D721Med (cell line): ENCODE data around the gene ZFHX3.
"Not testable (repeated sequence)": the region's sequence is repeated elsewhere in the genome, so short reads cannot be mapped to it uniquely, and the experiment has no call there.

Source experiments
- DNase-seq: peaks from one replicate; pipeline ENCODE4 v3.0.0; 2011; ENCODE audit warnings: low spot score; ENCODE audit not compliant: insufficient read length
- FAIRE-seq: peaks from 2 replicates; lab custom pipeline; 2011; peaks lifted over from hg19 to GRCh38; lab: Jason Lieb, UNC
- TF ChIP-seq, protein P1 (sequence below): IDR thresholded peaks from 2 replicates; pipeline ENCODE4 v1.5.1; 2012; ENCODE audit warnings: mild to moderate bottlenecking, control low read depth; ENCODE audit not compliant: insufficient read depth; ENCODE audit errors: missing control alignments

The ZFHX3 gene

DNA sequence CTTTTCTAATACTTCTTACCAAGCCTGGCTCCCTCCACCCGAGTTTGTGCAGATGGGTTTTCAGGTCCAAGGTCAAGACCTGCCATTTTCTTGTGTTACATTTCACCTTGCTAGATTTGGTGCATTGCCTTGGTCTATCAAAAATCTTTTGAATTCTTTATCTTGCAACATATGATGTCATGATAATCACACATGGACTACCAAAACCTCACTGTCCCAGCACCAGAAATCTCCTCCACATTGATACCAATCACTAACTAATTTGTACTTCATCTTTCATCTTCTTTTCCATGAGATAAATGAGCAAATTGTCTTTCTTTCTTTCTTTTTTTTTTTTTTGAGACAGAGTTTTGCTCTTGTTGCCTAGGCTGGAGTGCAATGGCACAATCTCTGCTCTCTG, 33.0 kb upstream of the ZFHX3 start:
- no peak for DNase-seq
- TF ChIP-seq, protein P1, sequence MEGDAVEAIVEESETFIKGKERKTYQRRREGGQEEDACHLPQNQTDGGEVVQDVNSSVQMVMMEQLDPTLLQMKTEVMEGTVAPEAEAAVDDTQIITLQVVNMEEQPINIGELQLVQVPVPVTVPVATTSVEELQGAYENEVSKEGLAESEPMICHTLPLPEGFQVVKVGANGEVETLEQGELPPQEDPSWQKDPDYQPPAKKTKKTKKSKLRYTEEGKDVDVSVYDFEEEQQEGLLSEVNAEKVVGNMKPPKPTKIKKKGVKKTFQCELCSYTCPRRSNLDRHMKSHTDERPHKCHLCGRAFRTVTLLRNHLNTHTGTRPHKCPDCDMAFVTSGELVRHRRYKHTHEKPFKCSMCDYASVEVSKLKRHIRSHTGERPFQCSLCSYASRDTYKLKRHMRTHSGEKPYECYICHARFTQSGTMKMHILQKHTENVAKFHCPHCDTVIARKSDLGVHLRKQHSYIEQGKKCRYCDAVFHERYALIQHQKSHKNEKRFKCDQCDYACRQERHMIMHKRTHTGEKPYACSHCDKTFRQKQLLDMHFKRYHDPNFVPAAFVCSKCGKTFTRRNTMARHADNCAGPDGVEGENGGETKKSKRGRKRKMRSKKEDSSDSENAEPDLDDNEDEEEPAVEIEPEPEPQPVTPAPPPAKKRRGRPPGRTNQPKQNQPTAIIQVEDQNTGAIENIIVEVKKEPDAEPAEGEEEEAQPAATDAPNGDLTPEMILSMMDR, result no peak
- FAIRE-seq, result no peak

DNA sequence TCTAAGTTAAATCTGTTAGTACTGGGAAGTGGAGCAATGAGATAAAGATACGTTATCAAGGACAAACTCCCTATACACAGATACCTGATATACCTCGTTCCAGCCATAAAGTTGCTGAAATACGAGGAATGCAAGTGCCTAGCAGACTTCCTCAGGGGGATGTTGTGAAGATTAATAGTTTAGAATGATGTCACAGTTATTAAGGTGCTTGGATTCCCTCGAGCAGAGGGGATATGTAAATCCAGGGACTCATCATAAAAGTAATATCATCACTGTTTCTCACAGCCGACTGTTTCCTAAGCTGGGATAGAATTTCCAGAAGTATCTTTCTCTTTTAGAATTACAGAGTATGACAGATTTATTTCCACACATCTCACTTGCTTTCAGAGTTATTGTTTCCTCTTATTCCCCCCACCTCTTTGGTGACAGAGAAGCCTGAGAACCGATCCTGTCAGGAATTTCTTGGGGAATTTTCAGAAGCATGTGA, 28.4 kb upstream of the ZFHX3 start:
- TF ChIP-seq, protein P1, result no peak
- FAIRE-seq, result no peak

DNA sequence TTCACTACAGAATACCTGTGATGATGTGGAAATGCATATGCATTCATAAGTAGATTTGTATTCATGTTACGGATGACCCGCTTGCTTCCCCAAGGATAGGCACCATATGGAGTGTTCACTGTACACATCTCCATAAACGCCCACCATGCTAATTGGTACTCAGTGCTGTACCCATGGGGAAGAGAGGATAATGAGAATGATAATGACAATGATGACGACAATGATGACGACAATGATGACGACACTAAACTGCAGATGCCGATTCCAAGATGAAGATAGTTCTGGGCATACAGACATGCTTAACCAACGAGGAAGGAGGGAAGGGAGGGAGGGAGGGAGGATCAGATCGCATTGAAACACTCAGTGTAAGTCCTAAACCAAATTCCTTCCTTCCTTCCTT, 26.5 kb upstream of the ZFHX3 start:
- DNase-seq (no peak), FAIRE-seq (no peak)
- TF ChIP-seq, protein P1, result no peak

More for the DNA sequence above, 28.4 kb upstream of the ZFHX3 start:
- DNase-seq, result no peak

DNA sequence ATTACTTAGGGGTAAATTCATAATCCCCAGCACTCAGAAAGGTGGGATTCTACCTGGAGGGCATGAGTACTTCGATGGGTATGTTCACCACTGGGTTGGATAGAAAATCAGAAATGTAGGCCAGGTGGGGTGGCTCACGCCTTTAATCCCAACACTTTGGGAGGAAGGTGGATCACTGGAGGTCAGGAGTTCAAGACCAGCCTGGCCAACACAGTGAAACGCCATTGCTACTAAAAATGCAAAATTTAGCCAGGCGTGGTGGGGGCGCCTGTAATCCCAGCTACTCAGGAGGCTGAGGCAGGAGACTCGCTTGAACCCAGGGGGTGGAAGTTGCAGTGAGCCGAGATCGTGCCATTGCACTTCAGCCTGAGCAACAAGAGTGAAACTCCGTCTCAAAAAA, 24.1 kb upstream of the ZFHX3 start:
- DNase-seq, FAIRE-seq: not testable (repeated sequence)

DNA sequence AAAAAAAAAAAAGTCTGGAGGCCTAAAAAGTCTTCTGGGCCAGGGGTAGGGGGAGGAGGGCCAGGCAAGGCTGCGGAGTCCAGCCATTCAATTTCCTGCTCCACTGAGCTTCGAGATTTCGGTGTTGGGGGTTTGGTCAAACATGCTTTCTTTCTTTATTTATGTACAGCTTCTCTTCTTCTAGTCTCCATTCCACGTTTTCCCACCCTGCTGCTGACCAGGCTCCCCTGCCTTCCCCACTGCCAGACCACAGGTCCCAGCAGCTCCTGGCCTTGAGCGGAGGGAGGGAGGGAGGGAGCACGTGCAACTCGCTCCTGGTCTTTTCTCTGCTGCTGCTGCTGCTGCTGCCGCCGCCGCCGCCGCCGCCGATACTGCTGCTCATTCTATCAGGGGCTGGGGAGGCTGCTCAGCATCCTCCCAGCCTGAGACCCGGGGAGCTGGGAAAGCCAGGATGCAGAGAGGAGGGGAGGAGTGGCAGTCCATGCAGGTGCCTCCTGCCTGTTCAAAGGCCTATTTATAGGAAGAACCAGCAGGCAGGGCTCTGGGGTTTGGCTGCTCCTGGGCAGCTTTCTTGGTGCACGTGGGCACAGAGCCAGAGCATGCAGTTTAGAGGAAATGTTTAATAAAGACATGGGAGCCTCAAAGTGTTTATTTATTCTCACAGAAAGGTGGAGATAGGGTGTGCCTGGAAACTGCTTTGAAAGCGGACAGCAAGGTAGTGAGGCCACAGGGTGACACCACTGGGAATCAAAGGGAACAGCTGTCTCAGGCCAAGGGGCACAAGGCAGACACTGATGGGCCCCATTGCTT, 23.4 kb upstream of the ZFHX3 start:
- TF ChIP-seq, protein P1, result no peak
- no peak for FAIRE-seq
- DNase-seq, result no peak

DNA sequence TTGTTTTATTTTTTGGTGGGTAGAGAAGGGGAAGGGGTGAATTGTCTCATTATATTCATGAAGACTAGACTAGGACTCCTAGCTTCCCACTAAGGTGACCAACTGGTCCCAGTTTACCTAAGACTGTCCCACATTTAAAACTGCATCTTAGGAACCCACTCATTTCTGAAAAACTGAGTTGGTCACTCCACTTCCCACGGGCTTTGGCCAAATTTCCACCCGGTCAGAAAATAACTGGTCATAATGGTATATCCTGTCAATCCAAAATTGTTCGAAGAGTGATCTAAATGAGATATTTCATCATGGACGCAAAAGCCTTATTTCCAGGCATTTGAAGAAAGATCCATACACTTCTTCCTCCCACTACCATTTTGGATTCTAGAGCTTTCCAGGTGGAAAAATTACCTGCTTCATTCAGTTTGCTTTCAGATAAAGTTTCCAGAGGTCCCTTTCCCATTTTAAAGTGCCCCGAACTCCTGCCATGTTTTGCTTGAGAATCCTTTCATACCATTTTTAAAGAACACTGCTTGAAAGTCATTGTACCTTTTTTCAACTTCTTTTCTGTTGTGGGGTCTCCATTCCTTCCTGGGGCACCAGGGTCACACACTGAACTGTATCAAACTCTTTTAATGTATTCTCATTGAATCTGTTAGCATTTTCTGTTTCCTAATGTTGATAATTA, 21.8 kb upstream of the ZFHX3 start:
- TF ChIP-seq, protein P1, result no peak
- DNase-seq (no peak), FAIRE-seq (no peak)

DNA sequence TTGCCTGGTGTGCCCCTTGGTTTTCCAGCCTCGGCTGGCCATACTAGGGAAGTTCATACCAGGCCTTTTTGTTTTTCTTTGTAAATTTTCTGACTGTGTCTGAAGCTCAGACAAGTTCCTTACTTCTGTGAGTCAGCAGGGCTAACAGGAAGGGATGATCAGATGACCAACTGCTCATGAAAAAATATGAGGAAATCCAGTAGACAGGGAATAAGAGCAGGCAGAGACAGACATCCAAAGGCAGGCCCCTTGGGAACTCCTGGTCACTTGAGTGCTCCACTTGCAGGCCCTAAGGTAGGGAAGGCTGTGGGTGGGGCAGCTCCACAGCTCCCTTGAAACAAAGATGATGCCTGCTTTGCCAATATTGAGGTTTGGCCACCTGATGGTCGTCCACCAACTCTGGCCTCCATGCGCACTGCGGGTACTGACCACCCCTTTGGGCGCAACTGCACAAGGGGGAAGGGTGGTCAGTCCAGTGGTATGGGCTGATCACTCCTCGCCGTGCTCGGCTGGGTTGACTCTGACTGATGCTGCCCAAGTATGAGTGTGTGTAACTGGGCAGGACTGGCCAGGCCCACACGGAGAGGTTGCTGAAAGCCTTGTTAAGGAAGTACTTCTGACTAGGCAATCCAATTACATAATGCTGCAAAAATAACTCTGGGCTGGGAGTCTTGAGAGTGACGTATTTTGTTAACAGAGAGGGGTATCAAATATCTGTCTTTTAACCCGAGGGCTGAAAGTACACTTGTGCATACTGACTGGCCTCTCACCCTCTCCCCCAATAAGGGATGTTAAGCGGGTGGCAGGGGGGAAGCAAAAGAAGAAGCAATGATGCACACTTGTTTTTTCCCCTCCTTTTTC, 20.8 kb upstream of the ZFHX3 start:
- DNase-seq (no peak), FAIRE-seq (no peak)
- TF ChIP-seq, protein P1, result no peak
